ENCODE results near the gene NAIF1.

DNA sequence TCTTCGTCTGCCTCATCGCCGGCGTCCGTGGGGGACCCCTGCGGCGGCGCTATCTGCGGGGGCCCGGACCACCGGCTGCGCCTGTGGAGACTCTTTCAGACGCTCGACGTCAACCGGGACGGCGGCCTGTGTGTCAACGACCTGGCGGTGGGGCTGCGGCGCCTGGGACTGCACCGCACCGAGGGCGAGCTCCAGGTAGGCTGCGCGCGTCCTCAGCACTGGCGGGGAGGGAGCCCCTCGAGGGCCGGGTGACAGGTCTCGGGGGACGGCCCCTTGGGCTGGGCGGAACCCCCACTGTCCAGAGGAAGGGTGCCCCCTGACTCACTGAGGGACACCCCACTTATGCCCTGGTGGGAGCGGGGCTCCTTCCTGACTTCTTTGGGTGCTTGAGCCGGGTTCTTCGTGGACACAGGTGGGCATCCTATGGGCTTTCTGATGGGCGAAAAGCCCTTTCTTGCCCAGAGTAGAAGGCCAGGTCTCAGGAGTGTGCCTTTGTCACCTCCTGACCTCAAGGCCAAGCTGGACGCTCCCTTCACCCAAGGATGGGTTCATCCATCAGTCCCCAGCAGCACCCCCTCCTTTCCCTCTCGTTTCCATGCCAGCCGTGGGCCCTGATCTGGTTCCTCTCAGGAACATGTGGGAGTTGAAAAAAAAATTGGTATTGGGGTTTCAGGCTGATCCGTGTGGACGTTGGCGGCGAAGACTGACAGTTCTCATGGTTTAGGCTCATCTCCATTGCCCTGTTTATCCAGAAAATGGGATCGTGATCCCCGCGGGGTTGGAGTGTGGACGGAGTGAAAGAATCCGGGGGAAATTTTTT is 1.5 kb upstream of the NAIF1 start:
- TF ChIP-seq, protein P1, sequence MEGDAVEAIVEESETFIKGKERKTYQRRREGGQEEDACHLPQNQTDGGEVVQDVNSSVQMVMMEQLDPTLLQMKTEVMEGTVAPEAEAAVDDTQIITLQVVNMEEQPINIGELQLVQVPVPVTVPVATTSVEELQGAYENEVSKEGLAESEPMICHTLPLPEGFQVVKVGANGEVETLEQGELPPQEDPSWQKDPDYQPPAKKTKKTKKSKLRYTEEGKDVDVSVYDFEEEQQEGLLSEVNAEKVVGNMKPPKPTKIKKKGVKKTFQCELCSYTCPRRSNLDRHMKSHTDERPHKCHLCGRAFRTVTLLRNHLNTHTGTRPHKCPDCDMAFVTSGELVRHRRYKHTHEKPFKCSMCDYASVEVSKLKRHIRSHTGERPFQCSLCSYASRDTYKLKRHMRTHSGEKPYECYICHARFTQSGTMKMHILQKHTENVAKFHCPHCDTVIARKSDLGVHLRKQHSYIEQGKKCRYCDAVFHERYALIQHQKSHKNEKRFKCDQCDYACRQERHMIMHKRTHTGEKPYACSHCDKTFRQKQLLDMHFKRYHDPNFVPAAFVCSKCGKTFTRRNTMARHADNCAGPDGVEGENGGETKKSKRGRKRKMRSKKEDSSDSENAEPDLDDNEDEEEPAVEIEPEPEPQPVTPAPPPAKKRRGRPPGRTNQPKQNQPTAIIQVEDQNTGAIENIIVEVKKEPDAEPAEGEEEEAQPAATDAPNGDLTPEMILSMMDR (IDR thresholded peaks at IDR 0.05) = no peak
- TF ChIP-seq POLR2A (IDR thresholded peaks at IDR 0.05) = no peak
